GM12878 (cell line): ENCODE data around the gene ZDHHC18. TPM values are rescaled to one million over a fixed set of nuclear protein-coding genes. Genes with fewer than 3 reads are reported as not detected.

Source experiments
- ATAC-seq: fragments of 200-7000 bp; cut with Tn5 transposase; 3 replicates; pipeline ENCODE4 v1.9.1; 2020; ENCODE audit warnings: mild to moderate bottlenecking, moderate library complexity
- BruUV-seq: library from RNA; stranded (reverse); fragments of 400-500 nt; replicated peaks from 2 replicates; lab custom pipeline; 2021; lab: Mats Ljungman, UMichigan
- CTCF ChIA-PET: fragments of 300-600 bp; sonication (Branson Sonifier 250); formaldehyde crosslinking; extraction: SDS; loops from one replicate; lab custom pipeline; 2021; ENCODE audit warnings: inconsistent platforms; lab: Yijun Ruan, JAX
- POLR2A ChIA-PET: fragments of 350-600 bp; formaldehyde crosslinking; extraction: SDS; loops from one replicate; lab custom pipeline; 2021; ENCODE audit warnings: inconsistent platforms; lab: Charles Lee
- RAD21 ChIA-PET: fragments of 300-600 bp; sonication (Branson Sonifier 250); formaldehyde crosslinking; loops from one replicate; lab custom pipeline; 2023; ENCODE audit warnings: antibody characterized with exemption; ENCODE audit not compliant: unreplicated experiment; lab: Charles Lee
- SMC1A ChIA-PET: fragments of 300-600 bp; sonication (Branson Sonifier 250); formaldehyde crosslinking; loops from one replicate; lab custom pipeline; 2023; ENCODE audit not compliant: unreplicated experiment, uncharacterized antibody; lab: Charles Lee
- DNase-seq: peaks from one replicate; pipeline ENCODE4 v3.0.0-alpha.2; 2011; ENCODE audit warnings: low read depth, low spot score
- FAIRE-seq: peaks from 3 replicates; lab custom pipeline; 2011; peaks lifted over from hg19 to GRCh38; lab: Jason Lieb, UNC
- H2AFZ ChIP-seq: 2 replicates; pipeline ENCODE4 v1.6.0; 2011; ENCODE audit warnings: low read depth, low read length, control low read depth; ENCODE audit not compliant: control insufficient read depth
- H3K27ac ChIP-seq: 2 replicates; pipeline ENCODE4 v1.5.1; 2011; ENCODE audit warnings: control low read depth; ENCODE audit not compliant: control insufficient read depth, insufficient read depth
- H3K27me3 ChIP-seq, 2 experiments: replicated peaks in 1 of 2; 2 replicates each; pipeline versions ENCODE4 v1.6.0 to v1.6.1; 2011; ENCODE audit warnings: low read length in 1 of 2; ENCODE audit not compliant: control insufficient read depth in 2 of 2, insufficient read depth in 2 of 2
- H3K36me3 ChIP-seq, 2 experiments: 2 replicates each; pipeline ENCODE4 v1.5.1; 2011; ENCODE audit warnings: low read length in 1 of 2; ENCODE audit not compliant: control insufficient read depth in 2 of 2, insufficient read depth in 2 of 2
- H3K4me1 ChIP-seq: 2 replicates; pipeline ENCODE4 v1.6.1; 2011; ENCODE audit warnings: mild to moderate bottlenecking, low read length, moderate library complexity, mixed read lengths; ENCODE audit not compliant: control insufficient read depth, insufficient read depth
- H3K4me2 ChIP-seq: 2 replicates; pipeline ENCODE4 v1.6.0; 2011; ENCODE audit warnings: control low read depth; ENCODE audit not compliant: control insufficient read depth, insufficient read depth
- H3K4me3 ChIP-seq: fragments of 200-600 bp; sonication (generic); 2 replicates; pipeline ENCODE4 v1.5.1; 2016
- H3K79me2 ChIP-seq: 2 replicates; pipeline ENCODE4 v1.6.0; 2011; ENCODE audit warnings: low read length; ENCODE audit not compliant: control insufficient read depth, insufficient read depth
- H3K9ac ChIP-seq: 2 replicates; pipeline ENCODE4 v1.8.0; 2011; ENCODE audit warnings: low read length, control low read depth, mixed read lengths; ENCODE audit not compliant: control insufficient read depth, insufficient read depth
- H3K9me3 ChIP-seq: replicated peaks from 3 replicates; pipeline ENCODE4 v1.5.1; 2011; ENCODE audit warnings: mild to moderate bottlenecking, low read length; ENCODE audit not compliant: control insufficient read depth, insufficient read depth
- H4K20me1 ChIP-seq: 2 replicates; pipeline ENCODE4 v1.6.0; 2011; ENCODE audit not compliant: control insufficient read depth, insufficient read depth
- BCL11A ChIP-seq: IDR thresholded peaks from 2 replicates; pipeline ENCODE4 v1.6.1; 2011; ENCODE audit warnings: low read depth, low read length
- BHLHE40 ChIP-seq, 2 experiments: fragments of 450-650 bp in 1 of 2; IDR thresholded peaks; 2 replicates each; pipeline ENCODE4 v1.6.1; 2011 to 2017; ENCODE audit warnings: low read depth in 2 of 2, borderline replicate concordance in 1 of 2, improper control_type of control experiment in 1 of 2, low read length in 1 of 2, mild to moderate bottlenecking in 1 of 2
- CBX5 ChIP-seq: sonication (generic); IDR thresholded peaks from 2 replicates; pipeline ENCODE4 v1.6.1; 2016; ENCODE audit warnings: low read depth, moderate library complexity, mild to moderate bottlenecking, inconsistent platforms
- FOS ChIP-seq: IDR thresholded peaks from 3 replicates; pipeline ENCODE4 v1.6.1; 2011; ENCODE audit warnings: borderline replicate concordance; ENCODE audit not compliant: insufficient read length; ENCODE audit errors: extremely low read depth
- IRF3 ChIP-seq: fragments of 450-650 bp; IDR thresholded peaks from 2 replicates; pipeline ENCODE4 v1.6.1; 2014; ENCODE audit warnings: mild to moderate bottlenecking
- KDM1A ChIP-seq: fragments of 200-600 bp; sonication (generic); IDR thresholded peaks from 2 replicates; pipeline ENCODE4 v1.6.1; 2016; ENCODE audit warnings: borderline replicate concordance
- KLF5 ChIP-seq: fragments of 450-650 bp; IDR thresholded peaks from 2 replicates; pipeline ENCODE4 v1.6.1; 2014; ENCODE audit warnings: mild to moderate bottlenecking; ENCODE audit not compliant: partially characterized antibody
- NR2C1 ChIP-seq: fragments of 450-650 bp; IDR thresholded peaks from 2 replicates; pipeline ENCODE4 v1.6.1; 2017; ENCODE audit warnings: antibody characterized with exemption, mild to moderate bottlenecking, moderate library complexity
- NR2C2 ChIP-seq: IDR thresholded peaks from 2 replicates; pipeline ENCODE4 v1.6.1; 2011; ENCODE audit warnings: borderline replicate concordance, low read depth; ENCODE audit not compliant: control insufficient read depth, insufficient read length
- PML ChIP-seq: IDR thresholded peaks from 2 replicates; pipeline ENCODE4 v1.6.1; 2012; ENCODE audit warnings: low read length, inconsistent platforms
- POU2F2 ChIP-seq: IDR thresholded peaks from 3 replicates; pipeline ENCODE4 v1.6.1; 2011; ENCODE audit warnings: low read depth, mild to moderate bottlenecking, low read length, borderline replicate concordance
- RCOR1 ChIP-seq: conservative IDR thresholded peaks from 2 replicates; pipeline ENCODE4 v1.6.1; 2012; ENCODE audit warnings: low read depth, low read length, improper control_type of control experiment
- SIN3A ChIP-seq: IDR thresholded peaks from 2 replicates; pipeline ENCODE4 v1.6.1; 2012; ENCODE audit warnings: low read depth, low read length, improper control_type of control experiment
- SMAD1 ChIP-seq: fragments of 450-650 bp; IDR thresholded peaks from 2 replicates; pipeline ENCODE4 v1.6.1; 2018; ENCODE audit warnings: mild to moderate bottlenecking, low read depth; ENCODE audit not compliant: partially characterized antibody
- SMARCA5 ChIP-seq: fragments of 450-650 bp; IDR thresholded peaks from 2 replicates; pipeline ENCODE4 v1.6.1; 2017; ENCODE audit warnings: mild to moderate bottlenecking
- SP1 ChIP-seq: IDR thresholded peaks from one replicate; pipeline ENCODE4 v1.6.1; 2011; ENCODE audit warnings: low read depth, low read length
- SREBF1 ChIP-seq: IDR thresholded peaks from 2 replicates; pipeline ENCODE4 v1.6.1; 2012; ENCODE audit warnings: mild to moderate bottlenecking, low read length
- TARDBP ChIP-seq: IDR thresholded peaks from 2 replicates; pipeline ENCODE4 v1.6.1; 2016; ENCODE audit warnings: borderline replicate concordance
- WGBS: methylation state at CpG from one replicate; pipeline ENCODE4 v1.1.6; 2016; ENCODE audit warnings: low lambda C conversion rate; ENCODE audit not compliant: insufficient replicate concordance, insufficient coverage; ENCODE audit errors: missing lambda C conversion rate; 5-methylcytosine and 5-hydroxymethylcytosine counted together
- in situ Hi-C: fragments of 300-500 bp; cut with MboI; formaldehyde crosslinking; loops from 9 replicates; pipeline ENCODE4 v1.14.3; 2018; ENCODE audit warnings: mixed read lengths
- intact Hi-C: fragments of 100-400 bp; cut with micrococcal nuclease; formaldehyde crosslinking; loops from one replicate; pipeline ENCODE4 v1.14.2; 2022; ENCODE audit not compliant: unreplicated experiment
- polyA plus RNA-seq, 11 experiments: library from polyadenylated mRNA; depleted of rRNA in 4 of 11; unstranded in 6 of 11; stranded (reverse) in 5 of 11; fragments of >200 nt; fragmentation: Nextera tagmentation in 4 of 11; fragmentation: Illumina TruSeq in 1 of 11; extraction: Ambion mirVana in 4 of 11; extraction: Trizol in 1 of 11; gene quantifications; 1 replicate in 1 of 11; 2 replicates in 10 of 11; pipeline versions ENCODE4 v1.2.1 to v1.2.3, GENCODE V29; 2011 to 2016; ENCODE audit warnings: inconsistent platforms in 2 of 11, missing spikeins in 2 of 11, low read depth in 1 of 11
- total RNA-seq, 4 experiments: library from RNA; depleted of rRNA in 3 of 4; stranded (reverse); fragments of >200 nt in 3 of 4; fragmentation: Illumina TruSeq in 1 of 4; extraction: Trizol in 1 of 4; gene quantifications; 2 replicates each; pipeline versions ENCODE4 v1.2.1 to v1.2.3, GENCODE V29; 2013 to 2021
- TF ChIP-seq, protein P1 (sequence below): IDR thresholded peaks from 2 replicates; pipeline ENCODE4 v1.6.1; 2012; ENCODE audit warnings: low read depth, low read length, improper control_type of control experiment
- TF ChIP-seq, protein P2 (sequence below): fragments of 450-650 bp; IDR thresholded peaks from 2 replicates; pipeline ENCODE4 v1.6.1; 2016; ENCODE audit warnings: mild to moderate bottlenecking

ZDHHC18 gene
- total and polyA plus RNA-seq, 10 of the 15 experiments (the other 5 are each of a cell fraction or from before 2014, with no cell fraction given), result 0.40 to 81.2 (median 21.3) TPM

DNA sequence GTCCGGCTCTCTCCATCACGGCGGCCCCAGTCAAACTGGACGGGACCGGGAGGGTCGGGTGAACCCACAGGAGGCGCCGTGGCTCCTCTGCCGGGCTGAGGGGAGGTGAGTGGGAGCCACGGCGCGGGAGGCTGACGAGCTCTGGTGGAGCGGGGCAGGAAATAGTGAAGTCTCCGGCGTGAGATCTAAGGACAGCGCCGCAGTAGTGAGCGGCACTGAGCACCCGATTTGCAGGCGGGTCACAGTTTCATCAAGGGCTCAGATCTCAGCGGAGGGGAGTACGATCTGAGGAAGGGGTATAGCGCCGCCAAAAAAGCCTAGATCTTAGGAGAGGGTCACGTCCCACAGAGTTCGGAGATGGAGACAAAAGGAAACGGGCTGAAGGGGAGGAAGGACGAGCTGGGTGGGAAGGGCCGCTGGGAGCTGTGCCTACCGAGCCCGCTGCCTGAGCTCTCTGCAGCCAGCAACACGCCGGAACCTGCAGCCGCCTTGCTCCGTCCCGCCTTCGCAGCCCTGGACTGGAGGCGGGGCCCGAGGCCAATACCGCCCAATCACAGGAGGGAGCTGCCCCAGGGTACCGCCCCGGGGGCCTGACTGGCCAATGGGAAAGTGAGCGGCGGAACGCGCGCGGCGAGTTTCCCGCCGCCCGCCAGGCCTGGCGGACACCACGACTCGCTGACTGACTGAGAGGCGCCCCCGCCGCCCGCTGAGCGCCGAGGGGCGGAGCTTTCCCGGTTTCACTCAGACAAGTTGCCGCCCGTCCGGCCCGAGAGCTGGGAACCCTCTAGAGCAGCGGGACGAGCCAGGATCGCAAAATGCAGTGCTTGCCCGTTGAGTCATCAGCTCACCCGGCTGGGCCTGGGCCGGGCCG, 38.4 kb downstream of the ZDHHC18 start:
- Histone ChIP-seq H3K4me1 (peaks cover 16% of the 10 kb centered on the region), H3K27ac (peak overlapping the region; percentile 99), H3K9me3 (no peaks in the 10 kb centered on the region), H3K9ac (peak overlapping the region; percentile 99), H3K4me2 (peak overlapping the region; percentile 100), H3K36me3 (no peaks in the 10 kb centered on the region), H3K4me3 (peak overlapping the region; percentile 93), H2AFZ (peak overlapping the region; percentile 84), H3K79me2 (no peaks in the 10 kb centered on the region; the same call in 1 of the 2 replicates), H3K27me3 (no peaks in the 10 kb centered on the region), H4K20me1 (no peaks in the 10 kb centered on the region)
- intact Hi-C loops, result loop anchor here (1.0 to 5.0 kb wide), 2 partner anchors 26 to 38 kb away; partner anchors contain the start of gene ZDHHC18
- in situ Hi-C loops, result no loop called here
- peak; percentile 96 for ATAC-seq
- ChIA-PET SMC1A (interaction anchor here (0.8 to 2.9 kb wide), 17 partner anchors 8 to 263 kb away, joined by 3 to 15 read pairs (median 4); partner anchors contain the start of gene GPN2), RAD21 (interaction anchor here (0.5 to 3.5 kb wide), 26 partner anchors 8 to 861 kb away, joined by 3 to 29 read pairs (median 5); partner anchors contain the start of genes FAM76A, GPN2 and PIGV), CTCF (interaction anchor here (0.8 to 4.5 kb wide), 21 partner anchors 8 to 326 kb away, joined by 3 to 38 read pairs (median 5); partner anchors contain the start of gene GPN2), POLR2A (interaction anchor here (0.5 to 5.2 kb wide), 20 partner anchors 8 to 361 kb away, joined by 3 to 56 read pairs (median 4); no protein-coding TSS in a partner anchor)
- peak; percentile 97 for FAIRE-seq
- no TSS peak for BruUV-seq
- peak; percentile 91 for DNase-seq
- WGBS, result under 1% methylated on average over 73 of the region's 75 CpGs
- TF ChIP-seq SREBF1, result no peak
- peak; percentile 94 for TF ChIP-seq SP1
- peak; percentile 85 for TF ChIP-seq IRF3
- TF ChIP-seq CBX5, result no peak
- TF ChIP-seq, protein P1, sequence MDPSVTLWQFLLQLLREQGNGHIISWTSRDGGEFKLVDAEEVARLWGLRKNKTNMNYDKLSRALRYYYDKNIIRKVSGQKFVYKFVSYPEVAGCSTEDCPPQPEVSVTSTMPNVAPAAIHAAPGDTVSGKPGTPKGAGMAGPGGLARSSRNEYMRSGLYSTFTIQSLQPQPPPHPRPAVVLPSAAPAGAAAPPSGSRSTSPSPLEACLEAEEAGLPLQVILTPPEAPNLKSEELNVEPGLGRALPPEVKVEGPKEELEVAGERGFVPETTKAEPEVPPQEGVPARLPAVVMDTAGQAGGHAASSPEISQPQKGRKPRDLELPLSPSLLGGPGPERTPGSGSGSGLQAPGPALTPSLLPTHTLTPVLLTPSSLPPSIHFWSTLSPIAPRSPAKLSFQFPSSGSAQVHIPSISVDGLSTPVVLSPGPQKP, result no peak
- TF ChIP-seq POU2F2, result peak; percentile 94
- 0 out of 2 replicates have a peak, but pooled peaks have one; percentile 42 for TF ChIP-seq SMARCA5
- no peak for TF ChIP-seq BCL11A
- TF ChIP-seq BHLHE40 (IDR thresholded peaks at IDR 0.05; ENCODE audit: borderline replicate concordance in 1 of 2, low read depth in 2 of 2, low read length in 1 of 2), result peak; percentile 16 to 46; a peak in 1 of 4 replicates
- no peak for TF ChIP-seq SMAD1
- peak; percentile 36 for TF ChIP-seq KLF5
- TF ChIP-seq KDM1A, result no peak
- TF ChIP-seq, protein P2, sequence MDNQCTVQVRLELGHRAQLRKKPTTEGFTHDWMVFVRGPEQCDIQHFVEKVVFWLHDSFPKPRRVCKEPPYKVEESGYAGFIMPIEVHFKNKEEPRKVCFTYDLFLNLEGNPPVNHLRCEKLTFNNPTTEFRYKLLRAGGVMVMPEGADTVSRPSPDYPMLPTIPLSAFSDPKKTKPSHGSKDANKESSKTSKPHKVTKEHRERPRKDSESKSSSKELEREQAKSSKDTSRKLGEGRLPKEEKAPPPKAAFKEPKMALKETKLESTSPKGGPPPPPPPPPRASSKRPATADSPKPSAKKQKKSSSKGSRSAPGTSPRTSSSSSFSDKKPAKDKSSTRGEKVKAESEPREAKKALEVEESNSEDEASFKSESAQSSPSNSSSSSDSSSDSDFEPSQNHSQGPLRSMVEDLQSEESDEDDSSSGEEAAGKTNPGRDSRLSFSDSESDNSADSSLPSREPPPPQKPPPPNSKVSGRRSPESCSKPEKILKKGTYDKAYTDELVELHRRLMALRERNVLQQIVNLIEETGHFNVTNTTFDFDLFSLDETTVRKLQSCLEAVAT, result peak; percentile 13; the same call in 1 of the 2 replicates
- TF ChIP-seq NR2C2, result no peak
- no peak for TF ChIP-seq TARDBP
- TF ChIP-seq SIN3A, result 0 out of 2 replicates have a peak, but pooled peaks have one; percentile 34
- TF ChIP-seq RCOR1, result no peak
- no peak for TF ChIP-seq NR2C1
- peak; percentile 60 for TF ChIP-seq FOS
- peak; percentile 96; the same call in 1 of the 2 replicates for TF ChIP-seq PML
